Effector memory CD8-positive, alpha-beta T cell (primary cell): ENCODE results near the gene MTOR.

Experiments used
- ATAC-seq: fragments of 150-1000 bp; cut with Tn5 transposase; replicated peaks from 2 replicates; pipeline ENCODE4 v1.10.0; 2021; ENCODE audit warnings: mild to moderate bottlenecking, moderate library complexity
- DNase-seq, 3 experiments: peaks; one replicate each; pipeline ENCODE4 v3.0.0; 2021
- H3K27ac Mint-ChIP-seq, 2 donors: one replicate each; pipeline ENCODE4 v1.8.0; 2022; ENCODE audit warnings: mild to moderate bottlenecking in 2 of 2, mixed read lengths in 2 of 2, moderate library complexity in 2 of 2
- H3K27me3 Mint-ChIP-seq, 2 donors: one replicate each; pipeline ENCODE4 v1.8.0; 2022; ENCODE audit warnings: mixed read lengths in 2 of 2
- H3K36me3 Mint-ChIP-seq: one replicate; pipeline ENCODE4 v1.8.0; 2022; ENCODE audit warnings: mild to moderate bottlenecking, moderate library complexity, mixed read lengths; ENCODE audit not compliant: insufficient read depth
- H3K4me1 Mint-ChIP-seq, 2 donors: one replicate each; pipeline ENCODE4 v1.8.0; 2022; ENCODE audit warnings: low read depth in 2 of 2, mixed read lengths in 2 of 2
- H3K4me3 Mint-ChIP-seq, 2 donors: one replicate each; pipeline ENCODE4 v1.8.0; 2022; ENCODE audit warnings: mild to moderate bottlenecking in 2 of 2, mixed read lengths in 2 of 2, moderate library complexity in 2 of 2
- H3K9me3 Mint-ChIP-seq, 2 donors: one replicate each; pipeline ENCODE4 v1.8.0; 2022; ENCODE audit warnings: mixed read lengths in 2 of 2

Gene MTOR

DNA sequence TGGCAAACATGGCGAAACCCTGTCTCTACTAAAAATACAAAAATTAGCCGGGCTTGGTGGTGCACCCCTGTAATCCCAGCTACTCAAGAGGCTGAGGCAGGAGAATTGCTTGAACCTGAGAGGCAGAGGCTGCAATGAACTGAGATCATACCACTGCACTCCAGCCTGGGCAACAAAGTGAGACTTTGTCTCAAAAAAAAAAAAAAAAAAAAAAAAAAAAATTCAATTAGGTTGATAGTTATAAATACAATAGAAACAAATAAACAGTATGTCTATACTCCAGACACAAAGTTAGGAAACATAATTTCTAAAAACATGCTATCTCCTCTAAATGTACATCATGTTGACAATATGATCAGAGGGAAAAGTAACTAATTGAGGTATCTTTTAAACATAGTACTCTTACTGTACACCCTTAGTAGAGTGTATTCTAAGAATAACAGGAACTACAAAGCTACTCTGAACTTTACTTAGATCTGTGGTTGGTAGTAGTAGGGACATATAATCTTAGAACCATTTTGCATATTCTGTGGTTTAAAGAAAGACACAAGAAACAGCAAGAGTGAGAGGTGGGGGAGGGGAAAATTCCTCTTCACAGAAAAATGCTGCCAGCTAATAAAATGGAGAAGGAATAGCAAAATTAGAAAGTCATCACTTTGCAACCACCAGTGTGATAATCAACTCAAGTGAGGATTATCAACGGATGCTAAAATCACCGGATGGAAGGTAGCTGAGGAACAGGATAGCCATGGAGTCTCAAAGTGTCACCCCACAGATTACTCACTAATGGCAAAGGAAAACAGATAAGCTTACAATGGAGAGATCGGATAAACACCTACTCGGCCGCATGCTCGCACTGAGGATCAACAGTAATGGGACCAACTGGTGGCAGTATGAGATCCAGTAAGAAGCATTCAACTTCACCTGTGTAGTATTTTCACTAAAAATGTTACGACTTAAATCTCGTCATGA, 35.0 kb downstream of the MTOR start:
- Mint-ChIP-seq H3K9me3 (no peaks in the 10 kb centered on the region), H3K27me3 (no peaks in the 10 kb centered on the region), H3K4me1 (peaks cover 6 to 8% of the 10 kb centered on the region in 2 donors), H3K27ac (peak overlapping the region in 1 of 2 donors; percentile 62), H3K4me3 (no peak overlapping the region), H3K36me3 (peaks cover 87% of the 10 kb centered on the region)
- DNase-seq (no peak), ATAC-seq (no peak)

DNA sequence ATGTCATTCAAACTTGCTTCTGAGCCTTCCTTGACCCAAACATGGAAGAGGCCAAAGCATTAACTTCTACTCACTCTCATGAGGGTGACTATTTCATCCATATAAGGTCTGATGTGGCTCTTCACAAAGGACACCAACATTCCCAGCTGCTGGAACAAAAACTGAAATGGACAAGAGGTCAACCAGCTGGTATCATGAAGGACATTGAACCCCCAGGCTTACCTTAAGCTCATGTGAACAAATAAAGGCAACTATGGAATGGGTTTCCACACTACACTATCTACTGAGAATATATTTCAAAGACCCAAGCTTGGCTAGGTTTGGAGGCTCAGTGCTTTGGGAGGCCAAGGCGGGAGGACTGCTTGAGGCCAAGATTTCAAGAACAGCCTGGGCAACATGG, 46.3 kb downstream of the MTOR start:
- DNase-seq (no peak), ATAC-seq (no peak)
- peak overlapping the region in 1 of 2 donors; percentile 33 for H3K27ac Mint-ChIP-seq
- H3K4me1 Mint-ChIP-seq = no peaks in the 10 kb centered on the region
- no peaks in the 10 kb centered on the region for H3K27me3 Mint-ChIP-seq
- H3K4me3 Mint-ChIP-seq = no peak overlapping the region
- no peaks in the 10 kb centered on the region for H3K9me3 Mint-ChIP-seq
- peaks cover 80% of the 10 kb centered on the region for H3K36me3 Mint-ChIP-seq

DNA sequence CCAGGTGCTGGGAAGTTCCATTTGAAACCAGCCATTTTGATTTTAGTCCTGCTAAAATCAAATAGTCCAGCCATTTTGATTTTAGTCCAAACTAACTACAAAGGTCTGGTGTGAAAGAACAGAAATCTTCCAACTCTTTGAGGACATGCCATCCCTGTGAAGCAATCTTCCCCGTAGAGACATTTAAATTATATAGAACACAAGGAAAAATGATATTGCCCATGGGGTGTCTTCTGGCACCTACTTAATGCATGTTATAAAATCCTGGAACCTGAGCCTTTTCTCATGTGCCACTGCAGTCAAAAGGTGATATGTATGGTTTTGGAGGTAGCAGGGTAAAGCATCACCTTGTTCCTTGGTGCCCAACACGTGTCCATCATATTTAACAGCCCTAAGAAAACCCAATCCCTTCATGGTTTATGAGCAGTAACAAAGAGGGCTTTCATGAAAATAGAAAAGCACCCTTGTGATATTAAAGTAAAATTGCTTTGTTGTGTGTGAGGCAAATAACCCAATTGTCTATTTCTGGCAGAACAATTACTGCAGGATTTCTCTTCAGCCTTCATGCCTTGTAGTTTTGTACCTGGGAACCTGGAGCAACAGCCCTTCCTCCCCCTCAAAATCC, 46.9 kb downstream of the MTOR start:
- H3K27ac Mint-ChIP-seq = peak overlapping the region in 1 of 2 donors; percentile 33
- H3K4me1 Mint-ChIP-seq = no peaks in the 10 kb centered on the region
- no peaks in the 10 kb centered on the region for H3K9me3 Mint-ChIP-seq
- H3K36me3 Mint-ChIP-seq = peaks cover 80% of the 10 kb centered on the region
- DNase-seq (no peak), ATAC-seq (no peak)
- no peak overlapping the region for H3K4me3 Mint-ChIP-seq
- no peaks in the 10 kb centered on the region for H3K27me3 Mint-ChIP-seq

DNA sequence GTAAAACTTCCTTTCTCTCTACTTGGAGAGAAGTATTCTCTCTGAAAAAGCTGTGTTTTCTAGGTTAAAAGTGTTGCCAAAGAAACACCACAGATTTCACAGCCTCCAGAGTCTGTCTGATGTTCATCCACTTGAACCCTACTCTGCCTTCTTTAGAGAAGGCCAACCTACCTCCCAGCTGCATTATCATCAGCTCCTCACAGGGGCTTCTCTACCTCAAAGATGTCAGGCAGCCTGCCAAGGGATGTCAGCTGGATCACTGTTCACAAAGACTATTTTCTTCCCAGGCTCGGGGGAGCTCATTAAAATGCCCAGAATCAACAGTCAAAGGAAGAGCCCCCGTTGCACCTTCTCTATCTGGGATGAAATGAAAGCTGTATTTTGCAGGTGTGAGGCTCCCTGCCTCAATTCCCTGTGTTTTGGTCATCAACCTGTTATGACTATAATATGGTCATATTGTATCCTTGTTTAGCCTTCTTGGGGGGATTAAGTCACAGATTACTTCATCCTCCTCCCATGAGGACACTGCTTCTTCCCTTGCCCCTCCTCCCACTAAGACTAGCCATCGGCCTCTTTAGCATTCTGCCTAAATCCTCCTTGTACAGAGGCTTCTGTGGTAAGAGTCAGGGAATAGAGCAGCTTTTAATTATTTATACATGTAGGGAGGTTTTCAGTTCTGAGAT, 47.5 kb downstream of the MTOR start:
- ATAC-seq = no peak
- no peak for DNase-seq
- no peaks in the 10 kb centered on the region for H3K4me1 Mint-ChIP-seq
- H3K36me3 Mint-ChIP-seq = peaks cover 76% of the 10 kb centered on the region
- H3K9me3 Mint-ChIP-seq = no peaks in the 10 kb centered on the region
- H3K27ac Mint-ChIP-seq = no peak overlapping the region
- H3K4me3 Mint-ChIP-seq = no peak overlapping the region
- no peaks in the 10 kb centered on the region for H3K27me3 Mint-ChIP-seq

DNA sequence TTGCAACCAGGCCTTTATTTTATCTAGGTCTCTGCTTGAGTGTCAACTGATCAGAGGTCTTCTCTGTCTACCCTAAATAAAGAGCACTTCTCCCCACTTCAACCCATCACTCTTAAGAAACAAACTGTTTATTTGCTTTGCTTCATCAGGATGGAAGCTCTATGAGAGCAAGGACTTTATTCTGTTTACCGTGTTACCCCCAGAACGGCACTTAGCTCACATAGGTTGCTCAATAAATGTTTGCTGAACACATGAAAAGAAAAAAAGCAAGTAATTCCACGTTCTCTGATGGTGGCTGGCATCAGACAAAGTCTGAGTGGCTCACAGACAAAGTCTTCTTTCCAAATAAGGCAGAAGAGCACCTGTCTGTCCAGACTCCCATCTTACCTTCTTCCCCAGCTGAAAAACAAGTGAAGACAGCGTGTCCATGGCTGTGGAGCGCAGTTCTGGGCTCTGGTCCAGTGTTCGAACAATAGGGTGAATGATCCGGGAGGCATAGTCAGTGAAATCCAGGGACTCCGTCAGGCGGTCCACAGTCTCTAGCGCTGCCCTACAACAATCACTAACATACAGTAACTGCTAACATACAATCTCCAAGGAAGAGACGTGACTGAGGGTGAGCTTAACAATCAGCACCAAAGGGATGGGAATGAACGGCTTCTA, 50.3 kb downstream of the MTOR start:
- H3K4me3 Mint-ChIP-seq = no peak overlapping the region
- no peak for ATAC-seq
- H3K36me3 Mint-ChIP-seq = peaks cover 70% of the 10 kb centered on the region

DNA sequence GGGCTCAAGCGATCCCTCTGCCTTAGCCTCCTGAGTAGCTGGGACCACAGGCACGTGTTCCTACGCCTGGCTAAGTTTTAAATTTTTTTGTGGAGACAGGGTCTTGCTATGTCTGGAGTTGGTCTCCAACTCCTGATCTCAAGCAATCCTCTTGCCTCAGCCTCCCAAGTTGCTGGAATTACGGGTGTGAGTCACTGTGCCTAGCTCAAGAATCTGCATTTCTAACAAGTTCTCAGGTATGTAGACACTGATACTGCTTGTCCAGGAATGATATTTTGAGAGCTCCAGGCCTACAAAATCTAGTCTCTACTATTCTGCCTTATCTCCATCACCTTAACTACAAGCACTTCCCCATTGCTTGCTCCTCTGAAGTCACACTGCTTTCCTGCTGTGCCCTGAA, 50.9 kb downstream of the MTOR start:
- Mint-ChIP-seq H3K4me1 (no peaks in the 10 kb centered on the region), H3K9me3 (no peaks in the 10 kb centered on the region), H3K36me3 (peaks cover 67% of the 10 kb centered on the region), H3K4me3 (no peak overlapping the region), H3K27me3 (no peaks in the 10 kb centered on the region), H3K27ac (peak overlapping the region; percentile 19 to 70)
- no peak for ATAC-seq
- DNase-seq = no peak

More for the DNA sequence above, 50.3 kb downstream of the MTOR start:
- no peak for DNase-seq
- Mint-ChIP-seq H3K9me3 (no peaks in the 10 kb centered on the region), H3K27ac (no peak overlapping the region), H3K27me3 (no peaks in the 10 kb centered on the region), H3K4me1 (no peaks in the 10 kb centered on the region)

DNA sequence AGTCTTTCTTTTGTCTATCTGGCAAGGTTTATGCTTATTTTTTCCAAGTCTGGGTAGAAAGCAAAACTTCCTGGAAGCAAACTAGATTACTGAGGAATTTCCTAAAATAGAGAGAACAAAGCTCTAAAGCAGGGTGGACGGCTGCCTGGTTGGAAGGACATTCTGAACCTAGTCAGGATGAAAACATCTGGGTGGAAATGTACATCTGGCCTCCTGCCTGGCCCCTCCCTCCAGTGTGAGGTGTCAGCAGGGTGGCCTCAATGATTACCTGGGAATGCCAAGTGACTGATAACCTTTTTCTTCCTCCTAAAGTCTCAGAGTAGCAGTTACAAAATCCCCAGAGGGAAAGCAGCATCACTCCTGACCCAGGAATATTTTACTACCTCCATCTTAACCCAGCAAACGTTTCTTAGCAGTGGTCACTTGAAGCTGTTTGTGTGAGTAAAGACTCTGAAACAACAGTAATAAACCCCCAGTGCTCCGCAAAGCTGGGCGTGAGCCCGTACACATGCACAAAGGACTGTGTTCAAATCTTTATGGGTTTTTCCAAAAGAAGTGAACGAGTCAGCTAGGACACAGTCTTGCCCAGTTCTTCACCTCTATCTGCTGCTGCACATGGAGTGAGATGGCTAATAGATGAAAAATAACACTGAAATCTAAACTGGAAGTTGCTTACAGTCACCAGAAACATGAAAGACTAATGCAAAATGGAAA, 54.3 kb downstream of the MTOR start:
- H3K4me1 Mint-ChIP-seq = no peaks in the 10 kb centered on the region
- peak overlapping the region in 1 of 2 donors; percentile 55 for H3K27ac Mint-ChIP-seq
- peaks cover 69% of the 10 kb centered on the region for H3K36me3 Mint-ChIP-seq
- H3K27me3 Mint-ChIP-seq = no peaks in the 10 kb centered on the region
- DNase-seq (no peak), ATAC-seq (no peak)
- no peaks in the 10 kb centered on the region for H3K9me3 Mint-ChIP-seq
- no peak overlapping the region for H3K4me3 Mint-ChIP-seq

DNA sequence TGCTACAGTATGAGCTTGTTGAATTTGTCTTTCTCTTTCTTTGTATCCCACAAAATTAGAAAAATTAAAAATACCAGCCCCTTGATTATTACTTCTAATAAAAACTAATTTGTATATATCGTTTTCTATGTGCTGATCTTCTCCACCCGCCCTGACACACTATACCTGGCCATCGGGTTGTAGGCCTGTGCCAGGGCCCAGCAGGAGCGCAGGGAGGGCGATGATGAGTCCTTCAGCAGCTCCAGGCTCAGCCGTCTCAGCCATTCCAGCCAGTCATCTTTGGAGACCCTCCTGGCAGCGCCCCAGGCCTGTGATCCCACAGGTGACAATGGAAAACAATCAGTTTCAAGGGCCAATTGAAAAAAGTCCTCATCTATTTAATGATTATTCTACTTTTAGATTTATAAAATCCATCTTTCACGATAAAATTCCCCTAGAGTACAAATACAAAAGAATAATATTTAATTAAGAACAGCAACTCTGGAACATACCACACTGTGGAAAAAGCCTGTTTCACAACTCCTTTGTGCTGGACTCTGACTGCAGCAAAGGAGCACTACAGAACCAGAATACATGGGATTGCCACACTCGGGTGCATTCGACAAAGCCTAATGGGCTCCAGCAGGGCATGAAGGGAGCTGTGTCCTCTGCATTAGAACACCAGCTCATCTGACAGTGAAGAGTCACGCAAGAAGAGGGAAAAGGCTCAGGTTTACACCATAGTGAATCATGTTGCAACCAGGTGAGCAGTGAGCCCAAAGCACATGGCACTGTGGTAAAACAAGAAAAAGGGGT, 57.8 kb downstream of the MTOR start:
- no peak for DNase-seq
- no peak for ATAC-seq
- H3K27ac Mint-ChIP-seq = peak overlapping the region in 1 of 2 donors; percentile 17
- H3K4me3 Mint-ChIP-seq = no peak overlapping the region
- no peaks in the 10 kb centered on the region for H3K4me1 Mint-ChIP-seq
- no peaks in the 10 kb centered on the region for H3K27me3 Mint-ChIP-seq
- peaks cover 74% of the 10 kb centered on the region for H3K36me3 Mint-ChIP-seq
- H3K9me3 Mint-ChIP-seq = no peaks in the 10 kb centered on the region

DNA sequence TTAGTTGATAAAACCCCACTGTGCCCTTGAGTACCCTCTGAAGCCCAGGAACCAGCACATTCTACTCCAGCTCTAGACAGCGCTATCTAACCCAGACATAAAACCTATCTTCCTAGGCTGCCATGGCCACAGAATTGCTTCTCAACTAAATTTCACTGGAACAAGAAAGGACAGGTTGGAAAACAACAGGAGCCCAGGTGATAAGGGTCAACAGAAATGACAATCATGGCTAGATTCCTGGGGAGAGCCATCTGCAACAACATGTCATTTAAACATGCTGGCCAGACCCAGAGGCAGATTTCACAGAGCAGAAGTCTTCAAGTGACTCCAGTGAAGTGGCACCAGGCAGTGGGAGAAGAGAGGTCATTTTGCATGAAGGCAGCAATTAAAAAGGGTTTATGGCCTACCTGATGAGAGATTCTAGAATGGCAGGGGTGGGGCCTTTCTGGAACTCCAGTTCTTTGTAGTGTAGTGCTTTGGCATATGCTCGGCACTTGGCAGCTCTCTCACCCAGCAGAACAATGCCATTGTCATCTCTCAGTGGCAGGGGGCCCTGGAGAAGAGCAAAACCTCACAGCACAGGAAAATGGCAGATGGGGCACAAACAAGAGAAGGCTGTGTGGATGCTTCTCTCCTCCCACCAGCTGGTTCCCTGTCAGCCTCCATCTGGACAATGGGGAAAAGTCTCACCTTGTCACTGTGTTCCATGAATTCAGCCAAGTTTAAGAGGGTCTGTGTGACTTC, 63.3 kb downstream of the MTOR start:
- DNase-seq (no peak), ATAC-seq (no peak)
- Mint-ChIP-seq H3K36me3 (peaks cover 80% of the 10 kb centered on the region), H3K4me1 (no peaks in the 10 kb centered on the region), H3K27me3 (no peaks in the 10 kb centered on the region), H3K4me3 (no peak overlapping the region), H3K27ac (peak overlapping the region; percentile 12 to 72), H3K9me3 (no peaks in the 10 kb centered on the region)

DNA sequence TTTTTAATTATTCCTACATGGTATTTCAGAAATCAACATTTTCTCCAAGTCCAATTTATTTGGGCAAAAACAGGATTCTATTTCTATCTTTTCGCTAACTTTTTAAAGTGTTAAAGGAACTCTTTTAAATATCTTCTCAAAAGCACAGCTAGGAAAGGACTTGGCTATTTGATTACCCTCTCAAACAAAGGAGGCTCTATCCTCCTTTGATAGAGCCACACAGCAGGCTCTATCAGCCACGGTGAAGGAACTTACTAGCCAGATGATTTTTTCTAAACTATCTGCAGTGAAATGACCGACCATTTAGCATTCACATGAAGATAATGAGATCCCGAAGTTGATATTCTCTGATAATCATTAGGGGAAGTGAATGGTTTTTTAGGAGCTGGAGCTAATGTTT, 64.1 kb downstream of the MTOR start:
- H3K9me3 Mint-ChIP-seq = no peaks in the 10 kb centered on the region
- H3K27ac Mint-ChIP-seq = no peak overlapping the region
- no peak for DNase-seq
- H3K36me3 Mint-ChIP-seq = peaks cover 80% of the 10 kb centered on the region
- H3K4me1 Mint-ChIP-seq = no peaks in the 10 kb centered on the region
- no peaks in the 10 kb centered on the region for H3K27me3 Mint-ChIP-seq
- no peak for ATAC-seq
- no peak overlapping the region for H3K4me3 Mint-ChIP-seq

DNA sequence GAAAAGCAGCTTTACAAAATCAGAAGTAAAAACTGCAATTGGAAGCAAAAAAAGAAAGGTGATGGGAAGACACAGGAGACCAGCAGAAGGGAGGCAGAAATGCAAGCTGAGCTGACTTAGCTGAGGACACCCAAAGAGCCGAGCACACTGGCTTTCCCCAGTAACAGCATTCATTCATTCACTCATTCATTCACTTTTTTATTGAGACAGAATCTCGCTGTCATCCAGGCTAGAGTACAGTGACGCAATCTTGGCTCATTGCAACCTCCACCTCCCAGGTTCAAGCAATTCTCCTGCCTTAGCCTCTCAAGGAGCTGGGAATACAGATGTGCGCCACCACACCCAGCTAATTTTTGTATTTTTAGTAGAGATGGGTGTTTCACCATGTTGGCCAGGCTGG, 65.0 kb downstream of the MTOR start:
- no peak overlapping the region for H3K4me3 Mint-ChIP-seq
- H3K9me3 Mint-ChIP-seq = no peaks in the 10 kb centered on the region
- H3K27me3 Mint-ChIP-seq = no peaks in the 10 kb centered on the region
- H3K4me1 Mint-ChIP-seq = no peaks in the 10 kb centered on the region
- H3K27ac Mint-ChIP-seq = no peak overlapping the region
- H3K36me3 Mint-ChIP-seq = peaks cover 78% of the 10 kb centered on the region
- no peak for ATAC-seq
- DNase-seq = no peak

DNA sequence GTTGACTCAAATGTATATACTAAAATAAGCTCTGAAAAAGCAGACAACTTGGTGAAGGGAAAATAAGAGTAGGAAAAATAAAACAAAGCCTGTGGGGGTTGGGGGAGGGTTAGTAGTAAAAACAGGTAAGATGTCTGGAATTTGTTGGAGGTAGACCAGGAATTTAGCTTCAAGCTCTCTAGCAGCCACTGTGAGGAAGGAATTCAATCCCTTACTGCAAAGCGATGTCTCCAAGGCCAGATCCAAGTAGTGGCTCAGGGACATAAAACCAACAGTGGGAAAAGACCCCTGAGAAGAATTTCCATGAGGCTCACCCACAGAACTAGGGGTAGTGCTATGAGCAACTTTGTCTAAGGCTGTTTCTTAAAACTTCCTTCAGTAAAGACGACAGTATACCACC, 65.4 kb downstream of the MTOR start:
- Mint-ChIP-seq H3K27ac (no peak overlapping the region), H3K4me3 (no peak overlapping the region), H3K36me3 (peaks cover 81% of the 10 kb centered on the region), H3K9me3 (no peaks in the 10 kb centered on the region), H3K27me3 (no peaks in the 10 kb centered on the region), H3K4me1 (no peaks in the 10 kb centered on the region)
- no peak for DNase-seq
- no peak for ATAC-seq
